IPS-18a (cell line): Measurements from ENCODE around the gene KCTD12.
"Not testable (repeated sequence)": the region's sequence is repeated elsewhere in the genome, so short reads cannot be mapped to it uniquely, and the experiment has no call there.

Experiments used
- H3K27ac ChIP-seq: one replicate; pipeline ENCODE4 v1.5.1; 2013; ENCODE audit warnings: low read length
- H3K27me3 ChIP-seq: one replicate; pipeline ENCODE4 v1.6.1; 2013; ENCODE audit warnings: mild to moderate bottlenecking, low read length; ENCODE audit not compliant: control insufficient read depth, insufficient read depth
- H3K36me3 ChIP-seq: one replicate; pipeline ENCODE4 v1.6.1; 2013; ENCODE audit warnings: low read depth, low read length; ENCODE audit not compliant: control insufficient read depth
- H3K4me1 ChIP-seq: one replicate; pipeline ENCODE4 v1.6.1; 2013; ENCODE audit warnings: low read depth, low read length; ENCODE audit not compliant: control insufficient read depth
- H3K4me3 ChIP-seq: one replicate; pipeline ENCODE4 v1.5.1; 2013; ENCODE audit warnings: low read length
- H3K9ac ChIP-seq: one replicate; pipeline ENCODE4 v1.6.1; 2013; ENCODE audit warnings: mild to moderate bottlenecking, low read length, moderate library complexity
- H3K9me3 ChIP-seq: one replicate; pipeline ENCODE4 v1.6.1; 2013; ENCODE audit warnings: low read depth, low read length; ENCODE audit not compliant: control insufficient read depth

KCTD12 gene

GRCh38 chr13:76886292-76887075, at the start of gene KCTD12:
Gene KCTD12, minus strand, starts transcription at chr13:76886405. Its CDS starts 257 bp downstream, at chr13:76886148.
- Histone ChIP-seq H3K27me3 (peaks cover 52% of the 10 kb centered on the region), H3K4me3 (peak within 1 kb of the TSS; percentile 65), H3K4me1 (peaks cover 6% of the 10 kb centered on the region), H3K27ac (no peak within 1 kb of the TSS), H3K36me3 (no peaks in the 10 kb centered on the region), H3K9me3 (no peaks in the 10 kb centered on the region), H3K9ac (no peak within 1 kb of the TSS)

GRCh38 chr13:76934671-76935070, 48.5 kb upstream of the KCTD12 start:
- Histone ChIP-seq H3K27me3 (no peaks in the 10 kb centered on the region), H3K27ac (no peak overlapping the region), H3K36me3 (no peaks in the 10 kb centered on the region), H3K9me3 (no peaks in the 10 kb centered on the region), H3K4me3 (no peak overlapping the region), H3K4me1 (no peaks in the 10 kb centered on the region), H3K9ac (no peak overlapping the region)

- H3K9me3 ChIP-seq = no peaks in the 10 kb centered on the region
- H3K27ac ChIP-seq = no peak overlapping the region
- no peaks in the 10 kb centered on the region for H3K27me3 ChIP-seq
- H3K9ac ChIP-seq = no peak overlapping the region
- H3K4me1 ChIP-seq = no peaks in the 10 kb centered on the region
- no peaks in the 10 kb centered on the region for H3K36me3 ChIP-seq
- H3K4me3 ChIP-seq = no peak overlapping the region
These were observed 45.9 kb upstream of the KCTD12 start for GRCh38 chr13:76932076-76932475.

- H3K4me1 ChIP-seq = no peaks in the 10 kb centered on the region
- no peak overlapping the region for H3K27ac ChIP-seq
- H3K27me3 ChIP-seq = no peaks in the 10 kb centered on the region
- no peak overlapping the region for H3K9ac ChIP-seq
- H3K9me3 ChIP-seq = no peaks in the 10 kb centered on the region
- H3K4me3 ChIP-seq = no peak overlapping the region
- H3K36me3 ChIP-seq = no peaks in the 10 kb centered on the region
These were observed 43.7 kb upstream of the KCTD12 start for GRCh38 chr13:76929851-76930374.

GRCh38 chr13:76929320-76929719, 43.1 kb upstream of the KCTD12 start:
- no peak overlapping the region for H3K9ac ChIP-seq
- no peaks in the 10 kb centered on the region for H3K36me3 ChIP-seq
- H3K4me1 ChIP-seq = no peaks in the 10 kb centered on the region
- H3K27me3 ChIP-seq = no peaks in the 10 kb centered on the region
- no peak overlapping the region for H3K4me3 ChIP-seq
- H3K9me3 ChIP-seq = no peaks in the 10 kb centered on the region
- H3K27ac ChIP-seq = no peak overlapping the region

GRCh38 chr13:76928456-76928855, 42.3 kb upstream of the KCTD12 start:
- H3K9me3 ChIP-seq = no peaks in the 10 kb centered on the region
- H3K9ac ChIP-seq = no peak overlapping the region
- no peak overlapping the region for H3K27ac ChIP-seq
- no peaks in the 10 kb centered on the region for H3K36me3 ChIP-seq
- no peak overlapping the region for H3K4me3 ChIP-seq
- H3K4me1 ChIP-seq = no peaks in the 10 kb centered on the region
- no peaks in the 10 kb centered on the region for H3K27me3 ChIP-seq

- no peaks in the 10 kb centered on the region for H3K36me3 ChIP-seq
- H3K27ac ChIP-seq = no peak overlapping the region
- no peaks in the 10 kb centered on the region for H3K27me3 ChIP-seq
- H3K4me1 ChIP-seq = no peaks in the 10 kb centered on the region
- no peak overlapping the region for H3K9ac ChIP-seq
- H3K4me3 ChIP-seq = no peak overlapping the region
- H3K9me3 ChIP-seq = no peaks in the 10 kb centered on the region
These were observed 41.8 kb upstream of the KCTD12 start for GRCh38 chr13:76927955-76928354.

GRCh38 chr13:76925115-76925514, 38.9 kb upstream of the KCTD12 start:
- H3K27ac ChIP-seq = no peak overlapping the region
- no peaks in the 10 kb centered on the region for H3K9me3 ChIP-seq
- H3K4me1 ChIP-seq = no peaks in the 10 kb centered on the region
- no peaks in the 10 kb centered on the region for H3K36me3 ChIP-seq
- no peak overlapping the region for H3K4me3 ChIP-seq
- no peaks in the 10 kb centered on the region for H3K27me3 ChIP-seq
- H3K9ac ChIP-seq = no peak overlapping the region

GRCh38 chr13:76921516-76921915, 35.3 kb upstream of the KCTD12 start:
- Histone ChIP-seq H3K27me3 (no peaks in the 10 kb centered on the region), H3K9me3 (no peaks in the 10 kb centered on the region), H3K9ac (no peak overlapping the region), H3K4me1 (no peaks in the 10 kb centered on the region), H3K36me3 (no peaks in the 10 kb centered on the region), H3K27ac (no peak overlapping the region), H3K4me3 (no peak overlapping the region)

- H3K27ac ChIP-seq, H3K4me3 ChIP-seq, H3K4me1 ChIP-seq, H3K36me3 ChIP-seq, H3K9me3 ChIP-seq, H3K9ac ChIP-seq, H3K27me3 ChIP-seq: not testable (repeated sequence)
These were observed 31.7 kb upstream of the KCTD12 start for GRCh38 chr13:76917755-76918481.

- no peaks in the 10 kb centered on the region for H3K36me3 ChIP-seq
- H3K9me3 ChIP-seq = no peaks in the 10 kb centered on the region
- no peak overlapping the region for H3K27ac ChIP-seq
- no peak overlapping the region for H3K4me3 ChIP-seq
- no peaks in the 10 kb centered on the region for H3K27me3 ChIP-seq
- no peak overlapping the region for H3K9ac ChIP-seq
- H3K4me1 ChIP-seq = no peaks in the 10 kb centered on the region
These were observed 30.9 kb upstream of the KCTD12 start for GRCh38 chr13:76917095-76917494.
